ENCODE results near the gene AKT1S1.
A peak's percentile ranks its signal among the peaks of the same experiment; 100 is the strongest.

AKT1S1 gene

GRCh38 chr19:49864890-49865289 is 12.3 kb downstream of the AKT1S1 start:
- no peak for DNase-seq

GRCh38 chr19:49863935-49864320 is 13.2 kb downstream of the AKT1S1 start:
- DNase-seq: no peak

GRCh38 chr19:49863254-49863934 is 13.8 kb downstream of the AKT1S1 start:
- DNase-seq: no peak

GRCh38 chr19:49862391-49863253 is 14.5 kb downstream of the AKT1S1 start:
- peak; percentile 23 for DNase-seq

- DNase-seq: no peak
These were observed 15.4 kb downstream of the AKT1S1 start for GRCh38 chr19:49861541-49862378.

GRCh38 chr19:49861107-49861506 is 16.0 kb downstream of the AKT1S1 start:
- DNase-seq: no peak

GRCh38 chr19:49860336-49861102 is 16.6 kb downstream of the AKT1S1 start:
- DNase-seq: no peak

- no peak for DNase-seq
These were observed 17.3 kb downstream of the AKT1S1 start for GRCh38 chr19:49859682-49860335.

- no peak for DNase-seq
These were observed 18.8 kb downstream of the AKT1S1 start for GRCh38 chr19:49858088-49858985.

- no peak for DNase-seq
These were observed 19.4 kb downstream of the AKT1S1 start for GRCh38 chr19:49857838-49858087.

- DNase-seq: no peak
These were observed 19.9 kb downstream of the AKT1S1 start for GRCh38 chr19:49857061-49857837.

GRCh38 chr19:49856574-49857021 is 20.6 kb downstream of the AKT1S1 start:
- no peak for DNase-seq

- DNase-seq: no peak
These were observed 21.2 kb downstream of the AKT1S1 start for GRCh38 chr19:49855676-49856573.

- no peak for DNase-seq
These were observed 21.9 kb downstream of the AKT1S1 start for GRCh38 chr19:49855277-49855675.

GRCh38 chr19:49854378-49855263 is 22.5 kb downstream of the AKT1S1 start:
- no peak for DNase-seq

- DNase-seq: no peak
These were observed 23.2 kb downstream of the AKT1S1 start for GRCh38 chr19:49853852-49854377.

GRCh38 chr19:49852631-49853126 is 24.5 kb downstream of the AKT1S1 start:
- no peak for DNase-seq

Measured in OCI-M1 (cell line).